Activated B cell treated with CpG ODN at 0.5 μM for 24 hours (primary cell): ENCODE results near the gene PBOV1. TPM values are rescaled to one million over a fixed set of nuclear protein-coding genes. Genes with fewer than 3 reads are reported as not detected.
"Not testable (repeated sequence)": the region's sequence is repeated elsewhere in the genome, so short reads cannot be mapped to it uniquely, and the experiment has no call there.

Experiments
- ATAC-seq: fragments of 200-7000 bp; cut with Tn5 transposase; one replicate; pipeline ENCODE4 v1.10.0; 2021; ENCODE audit warnings: low read depth, mild to moderate bottlenecking, moderate library complexity
- CTCF ChIA-PET: fragments of 350-600 bp; sonication (Branson Sonifier 250); formaldehyde crosslinking; loops from one replicate; lab custom pipeline; 2021; ENCODE audit warnings: antibody characterized with exemption; lab: Charles Lee
- POLR2A ChIA-PET: fragments of 350-600 bp; sonication (Branson Sonifier 250); formaldehyde crosslinking; loops from one replicate; lab custom pipeline; 2021; ENCODE audit warnings: antibody characterized with exemption; lab: Charles Lee
- DNase-seq: peaks from one replicate; pipeline ENCODE4 v3.0.0; 2022
- H3K27ac Mint-ChIP-seq: one replicate; pipeline ENCODE4 v1.8.0; 2020; ENCODE audit warnings: mixed read lengths
- H3K27me3 Mint-ChIP-seq: one replicate; pipeline ENCODE4 v1.8.0; 2021; ENCODE audit warnings: mixed read lengths
- H3K36me3 Mint-ChIP-seq: one replicate; pipeline ENCODE4 v1.8.0; 2021; ENCODE audit warnings: low read depth, mixed read lengths
- H3K4me1 Mint-ChIP-seq: one replicate; pipeline ENCODE4 v1.8.0; 2021; ENCODE audit warnings: mixed read lengths
- H3K4me3 Mint-ChIP-seq: one replicate; pipeline ENCODE4 v1.8.0; 2020; ENCODE audit warnings: mild to moderate bottlenecking, mixed read lengths
- H3K9me3 Mint-ChIP-seq: one replicate; pipeline ENCODE4 v1.8.0; 2020; ENCODE audit warnings: mixed read lengths
- intact Hi-C: fragments of 100-400 bp; cut with micrococcal nuclease; formaldehyde crosslinking; loops from one replicate; pipeline ENCODE4 v1.15.1; 2024
- total RNA-seq: library from RNA; stranded (reverse); gene quantifications from 2 replicates; pipeline ENCODE4 v1.2.3, GENCODE V29; 2022
- TF ChIP-seq, protein P1 (sequence below): fragments of 200-600 bp; IDR thresholded peaks from one replicate; pipeline ENCODE4 v1.8.0; 2022; ENCODE audit warnings: antibody characterized with exemption, mild to moderate bottlenecking

PBOV1 gene
- total RNA-seq, 1 donor from 2014 or later = not detected

DNA sequence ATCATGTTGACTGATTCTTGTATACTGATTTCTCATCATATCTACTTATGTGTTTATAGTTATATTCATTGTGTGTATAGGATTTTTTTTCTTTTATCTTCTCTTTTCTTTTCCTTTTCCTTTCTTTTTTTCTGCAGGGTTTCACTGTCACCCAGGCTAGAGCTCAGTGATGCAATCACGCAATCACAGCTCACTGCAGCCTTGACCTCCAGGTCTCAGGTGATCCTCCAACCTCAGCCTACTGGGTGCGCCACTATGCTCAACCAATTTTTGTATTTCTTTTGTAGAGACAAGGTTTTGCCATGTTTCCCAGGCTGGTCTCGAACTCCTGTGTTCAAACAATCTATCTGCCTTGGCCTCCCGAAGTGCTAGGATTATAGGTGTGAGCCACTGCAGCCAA is 1.6 kb upstream of the PBOV1 start:
- H3K27ac Mint-ChIP-seq = no peak overlapping the region
- H3K4me3 Mint-ChIP-seq = no peak overlapping the region
- no peaks in the 10 kb centered on the region for H3K36me3 Mint-ChIP-seq
- DNase-seq (no peak), ATAC-seq (no peak)
- TF ChIP-seq, protein P1, sequence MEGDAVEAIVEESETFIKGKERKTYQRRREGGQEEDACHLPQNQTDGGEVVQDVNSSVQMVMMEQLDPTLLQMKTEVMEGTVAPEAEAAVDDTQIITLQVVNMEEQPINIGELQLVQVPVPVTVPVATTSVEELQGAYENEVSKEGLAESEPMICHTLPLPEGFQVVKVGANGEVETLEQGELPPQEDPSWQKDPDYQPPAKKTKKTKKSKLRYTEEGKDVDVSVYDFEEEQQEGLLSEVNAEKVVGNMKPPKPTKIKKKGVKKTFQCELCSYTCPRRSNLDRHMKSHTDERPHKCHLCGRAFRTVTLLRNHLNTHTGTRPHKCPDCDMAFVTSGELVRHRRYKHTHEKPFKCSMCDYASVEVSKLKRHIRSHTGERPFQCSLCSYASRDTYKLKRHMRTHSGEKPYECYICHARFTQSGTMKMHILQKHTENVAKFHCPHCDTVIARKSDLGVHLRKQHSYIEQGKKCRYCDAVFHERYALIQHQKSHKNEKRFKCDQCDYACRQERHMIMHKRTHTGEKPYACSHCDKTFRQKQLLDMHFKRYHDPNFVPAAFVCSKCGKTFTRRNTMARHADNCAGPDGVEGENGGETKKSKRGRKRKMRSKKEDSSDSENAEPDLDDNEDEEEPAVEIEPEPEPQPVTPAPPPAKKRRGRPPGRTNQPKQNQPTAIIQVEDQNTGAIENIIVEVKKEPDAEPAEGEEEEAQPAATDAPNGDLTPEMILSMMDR = no peak
- no peaks in the 10 kb centered on the region for H3K4me1 Mint-ChIP-seq
- peaks cover 21% of the 10 kb centered on the region for H3K27me3 Mint-ChIP-seq
- intact Hi-C loops = no loop called here
- H3K9me3 Mint-ChIP-seq = no peaks in the 10 kb centered on the region
- CTCF ChIA-PET = no interaction called here
- POLR2A ChIA-PET = no interaction called here

DNA sequence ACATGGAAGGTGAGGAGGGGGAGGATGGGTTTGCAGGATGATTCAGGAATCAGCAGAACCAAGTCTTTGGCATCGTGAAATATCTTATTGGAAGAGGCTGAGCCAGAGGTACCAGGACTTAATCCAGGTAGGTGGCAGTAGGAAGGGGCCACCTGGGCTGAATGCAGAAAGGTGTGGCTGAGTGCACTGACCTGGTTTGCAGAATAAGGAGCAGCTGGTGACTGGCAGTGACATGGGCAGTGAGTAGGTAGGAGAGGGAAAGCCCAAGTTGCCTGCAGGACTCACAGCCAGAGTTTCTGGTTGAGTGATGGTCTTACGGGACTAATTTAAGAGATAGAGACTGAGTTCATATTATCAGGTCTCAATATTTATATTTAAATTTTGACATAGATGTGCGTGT is 1.1 kb upstream of the PBOV1 start:
- ChIA-PET POLR2A (no interaction called here), CTCF (no interaction called here)
- H3K27ac Mint-ChIP-seq = no peak overlapping the region
- no peaks in the 10 kb centered on the region for H3K4me1 Mint-ChIP-seq
- DNase-seq = no peak
- H3K27me3 Mint-ChIP-seq = peaks cover 21% of the 10 kb centered on the region
- H3K9me3 Mint-ChIP-seq = no peaks in the 10 kb centered on the region
- H3K4me3 Mint-ChIP-seq = no peak overlapping the region
- H3K36me3 Mint-ChIP-seq = no peaks in the 10 kb centered on the region
- no peak for ATAC-seq
- intact Hi-C loops = no loop called here
- TF ChIP-seq, protein P1 = no peak

DNA sequence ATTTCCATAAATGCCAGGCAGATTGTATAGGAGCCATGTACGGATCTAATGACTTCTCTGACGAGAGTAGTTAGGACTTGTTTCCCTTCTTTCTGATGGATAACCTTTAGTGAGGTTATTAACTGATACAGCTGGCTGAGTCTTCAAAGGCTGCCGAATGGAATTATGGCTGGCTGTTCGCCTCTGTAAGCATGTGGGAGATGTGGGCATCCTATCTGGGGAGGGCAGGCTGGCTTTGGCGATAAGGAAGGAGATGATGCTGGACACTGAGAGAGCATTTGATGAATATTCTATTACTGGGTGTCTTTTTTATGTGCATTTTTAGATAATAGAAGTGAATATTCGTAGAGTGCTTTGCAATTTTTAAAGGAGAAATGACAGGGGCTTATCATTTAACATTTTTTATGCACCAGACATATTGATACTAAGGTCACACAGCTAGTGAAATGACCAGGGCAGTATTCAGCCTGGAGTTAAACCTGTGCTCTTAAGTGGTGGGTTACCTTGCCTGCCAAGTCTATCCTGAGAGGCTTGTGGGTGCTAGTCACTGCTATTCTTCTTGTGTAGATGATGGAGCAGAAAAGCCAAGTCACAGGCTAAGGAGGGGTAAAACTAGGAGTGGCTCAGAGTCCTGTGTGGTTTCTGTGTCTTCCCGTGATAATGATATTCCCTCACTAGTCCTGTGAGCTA is 3.1 kb downstream of the PBOV1 start:
- peaks cover 14% of the 10 kb centered on the region for H3K27me3 Mint-ChIP-seq
- intact Hi-C loops = no loop called here
- CTCF ChIA-PET = no interaction called here
- H3K4me1 Mint-ChIP-seq = no peaks in the 10 kb centered on the region
- TF ChIP-seq, protein P1 = no peak
- H3K9me3 Mint-ChIP-seq = no peaks in the 10 kb centered on the region
- no peak overlapping the region for H3K4me3 Mint-ChIP-seq
- ATAC-seq (no peak), DNase-seq (no peak)
- POLR2A ChIA-PET = no interaction called here
- no peak overlapping the region for H3K27ac Mint-ChIP-seq
- H3K36me3 Mint-ChIP-seq = no peaks in the 10 kb centered on the region

DNA sequence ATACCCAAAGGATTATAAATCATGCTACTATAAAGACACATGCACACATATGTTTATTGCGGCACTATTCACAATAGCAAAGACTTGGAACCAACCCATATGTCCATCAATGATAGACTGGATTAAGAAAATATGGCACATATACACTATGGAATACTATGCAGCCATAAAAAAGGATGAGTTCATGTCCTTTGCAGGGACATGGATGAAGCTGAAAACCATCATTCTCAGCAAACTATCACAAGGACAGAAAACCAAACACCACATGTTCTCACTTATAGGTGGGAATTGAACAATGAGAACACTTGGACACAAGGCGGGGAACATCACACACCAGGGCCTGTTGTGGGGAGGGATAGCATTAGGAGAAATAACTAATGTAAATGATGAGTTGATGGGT is 5.8 kb downstream of the PBOV1 start:
- H3K4me1 Mint-ChIP-seq, CTCF ChIA-PET, intact Hi-C loops, H3K27ac Mint-ChIP-seq, H3K4me3 Mint-ChIP-seq, POLR2A ChIA-PET, H3K36me3 Mint-ChIP-seq, DNase-seq, ATAC-seq, H3K9me3 Mint-ChIP-seq: not testable (repeated sequence)
- peaks cover 12% of the 10 kb centered on the region for H3K27me3 Mint-ChIP-seq

DNA sequence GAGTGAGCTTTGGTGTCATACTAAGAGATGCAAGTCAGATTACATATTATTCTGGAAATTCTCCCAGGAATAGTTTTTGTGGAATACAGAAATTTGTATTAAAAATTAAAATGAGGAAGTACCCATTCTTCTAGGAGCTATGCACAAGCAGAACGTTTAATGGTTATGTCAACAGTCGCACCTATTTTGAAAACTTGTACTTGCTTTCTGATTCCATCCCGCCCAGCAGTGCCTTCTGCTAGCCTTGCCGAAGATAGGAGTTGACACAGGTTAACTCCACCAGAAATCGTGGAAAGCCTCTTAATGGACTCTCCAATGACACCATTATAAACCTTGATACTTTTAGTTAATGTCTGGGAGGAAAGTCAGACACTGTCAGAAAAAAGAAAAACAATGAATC is 6.7 kb downstream of the PBOV1 start:
- Mint-ChIP-seq H3K4me3 (no peak overlapping the region), H3K9me3 (no peaks in the 10 kb centered on the region), H3K27ac (no peak overlapping the region), H3K4me1 (no peaks in the 10 kb centered on the region), H3K27me3 (peaks cover 12% of the 10 kb centered on the region), H3K36me3 (no peaks in the 10 kb centered on the region)
- TF ChIP-seq, protein P1 = no peak
- ATAC-seq (no peak), DNase-seq (no peak)
- intact Hi-C loops = no loop called here
- ChIA-PET CTCF (no interaction called here), POLR2A (no interaction called here)
